SU-DHL-6 (cell line): ENCODE data around the gene CPLX3.

ENCODE experiments used
- CTCF ChIP-seq: fragments of 200-600 bp; sonication (generic); IDR thresholded peaks from one replicate; pipeline ENCODE4 v1.5.1; 2017; ENCODE audit warnings: antibody characterized with exemption, mild to moderate bottlenecking, low read length, moderate library complexity; ENCODE audit not compliant: insufficient read depth, poor library complexity, severe bottlenecking
- EZH2phosphoT487 ChIP-seq: fragments of 200-600 bp; sonication (generic), shearing (Covaris generic); conservative IDR thresholded peaks from 2 replicates; pipeline ENCODE4 v1.6.1; 2018; ENCODE audit warnings: mild to moderate bottlenecking, antibody characterized with exemption, low read length, moderate library complexity, mixed read lengths

- no peak for TF ChIP-seq CTCF
- no peak for TF ChIP-seq EZH2phosphoT487
Observed at GRCh38 chr15:74812533-74812932, 13.9 kb upstream of the CPLX3 start, which contains the start of gene LMAN1L.
